ENCODE measurements around the gene TBC1D5. TPM values are rescaled to one million over a fixed set of nuclear protein-coding genes. Genes with fewer than 3 reads are reported as not detected.

TBC1D5 gene
- total and polyA plus RNA-seq, 2 of the 8 experiments (the other 6 are each of a cell fraction or from before 2014, with no cell fraction given), result 11.0 to 22.9 TPM

GRCh38 chr3:17752876-17753631 is 10.6 kb upstream of the TBC1D5 start (continued):
- TF ChIP-seq SUZ12 (IDR thresholded peaks at IDR 0.05; ENCODE audit: low read length) (no peak), KDM1A (IDR thresholded peaks at IDR 0.05; ENCODE audit: borderline replicate concordance, low read length) (no peak), CHD1 (IDR thresholded peaks at IDR 0.05; ENCODE audit: low read depth, low read length) (no peak), EZH2 (IDR thresholded peaks at IDR 0.05; ENCODE audit: low read depth, low read length, severe bottlenecking) (no peak), BACH1 (IDR thresholded peaks at IDR 0.05; ENCODE audit: low read length) (no peak), CTCF (IDR thresholded peaks at IDR 0.05; ENCODE audit: control extremely low read depth in 1 of 3, insufficient read depth in 1 of 3, low read depth in 1 of 3, low read length in 3 of 3) (no peak), CREB1 (IDR thresholded peaks at IDR 0.05) (no peak)
